GM18867 (cell line): ENCODE results near the gene PCNX2.
A peak's percentile ranks its signal among the peaks of the same experiment; 100 is the strongest.
"Not testable (repeated sequence)": the region's sequence is repeated elsewhere in the genome, so short reads cannot be mapped to it uniquely, and the experiment has no call there.

Experiments
- ATAC-seq: cut with Tn5 transposase; IDR thresholded peaks from one replicate; pipeline ENCODE4 v1.9.1; 2021; ENCODE audit warnings: mild to moderate bottlenecking, moderate library complexity; ENCODE audit not compliant: unreplicated experiment

PCNX2 gene

DNA sequence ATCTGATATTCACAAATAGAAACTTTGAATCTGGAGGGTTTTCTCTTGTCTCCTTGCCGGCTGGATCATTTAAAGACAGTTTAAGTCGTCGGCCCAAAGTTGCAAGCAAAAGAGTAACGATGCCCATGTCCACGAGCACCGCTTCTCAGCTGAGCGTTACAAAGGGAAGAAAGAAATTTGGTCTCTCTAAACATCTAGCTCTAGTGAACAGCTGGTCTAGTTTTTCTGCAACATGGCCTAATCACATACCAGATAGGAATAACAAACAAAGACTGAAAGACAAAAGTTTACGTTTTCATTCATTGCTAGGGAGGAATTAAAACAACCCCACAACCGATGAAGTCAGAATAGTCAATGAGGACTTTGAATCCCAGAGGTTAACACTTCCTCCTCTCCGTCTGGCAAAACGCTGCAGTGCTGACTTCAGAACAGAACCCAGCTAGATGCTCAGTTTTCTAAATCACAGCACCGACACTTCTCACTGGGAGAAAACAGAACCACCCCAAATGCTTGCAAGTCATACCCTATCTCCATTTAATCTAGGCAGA, 275.7 kb downstream of the PCNX2 start:
- no peak for ATAC-seq

DNA sequence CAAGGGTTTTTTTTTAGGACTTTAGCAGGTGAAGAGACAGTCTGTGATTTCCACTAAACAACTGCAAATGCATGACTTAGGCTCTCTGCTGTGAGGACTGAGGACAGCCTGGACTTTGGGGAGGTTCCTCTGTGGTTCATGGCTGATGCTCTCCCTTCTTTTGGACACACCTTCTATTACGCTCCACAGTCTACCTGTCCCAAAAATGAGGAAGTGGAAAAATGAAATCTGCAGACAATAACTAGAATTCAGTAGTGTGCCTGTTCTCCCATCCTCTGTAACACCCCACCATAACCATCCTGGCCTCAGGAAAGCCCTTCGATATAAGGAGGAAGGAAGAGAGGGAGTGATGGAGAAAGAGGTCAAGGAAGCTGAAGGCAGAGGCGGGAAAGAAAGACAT, 276.4 kb downstream of the PCNX2 start:
- no peak for ATAC-seq

DNA sequence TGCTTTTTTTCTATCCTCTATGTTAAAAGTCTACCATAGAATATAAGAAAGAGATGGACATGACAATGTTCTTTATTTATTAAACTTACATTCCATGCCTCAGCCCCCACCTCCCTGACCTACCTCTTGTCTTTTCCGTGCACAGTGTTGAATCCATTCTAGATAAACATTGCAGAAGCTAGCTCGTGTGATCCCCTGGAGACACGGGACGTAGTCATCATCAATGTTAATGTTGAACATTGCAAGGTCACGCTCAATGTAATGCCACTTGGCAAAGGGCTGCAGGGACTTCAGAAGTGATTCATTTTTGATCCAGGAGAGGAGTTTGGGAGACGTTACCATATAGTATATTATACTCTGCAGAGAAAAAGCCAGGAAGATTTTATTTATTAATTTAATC, 278.7 kb downstream of the PCNX2 start:
- no peak for ATAC-seq

DNA sequence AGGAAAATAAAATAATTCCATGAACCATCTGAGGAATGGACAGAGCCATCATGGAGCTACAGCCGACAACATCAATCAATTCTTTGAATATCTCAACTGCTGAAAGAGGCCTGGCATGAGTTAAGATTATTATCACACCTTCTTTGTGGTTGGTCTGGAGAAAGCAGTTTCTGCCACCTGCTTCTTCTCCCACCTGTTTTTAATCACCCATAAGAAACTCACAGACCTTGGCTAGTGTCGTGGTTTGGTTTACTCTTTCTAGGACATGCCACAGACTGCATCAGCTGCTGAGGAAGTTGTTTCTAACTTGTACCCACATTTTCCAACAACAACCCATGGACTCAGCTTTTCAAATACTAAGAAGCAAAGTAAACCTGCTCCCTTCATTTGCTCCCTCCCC, 279.6 kb downstream of the PCNX2 start:
- ATAC-seq = peak; percentile 91

DNA sequence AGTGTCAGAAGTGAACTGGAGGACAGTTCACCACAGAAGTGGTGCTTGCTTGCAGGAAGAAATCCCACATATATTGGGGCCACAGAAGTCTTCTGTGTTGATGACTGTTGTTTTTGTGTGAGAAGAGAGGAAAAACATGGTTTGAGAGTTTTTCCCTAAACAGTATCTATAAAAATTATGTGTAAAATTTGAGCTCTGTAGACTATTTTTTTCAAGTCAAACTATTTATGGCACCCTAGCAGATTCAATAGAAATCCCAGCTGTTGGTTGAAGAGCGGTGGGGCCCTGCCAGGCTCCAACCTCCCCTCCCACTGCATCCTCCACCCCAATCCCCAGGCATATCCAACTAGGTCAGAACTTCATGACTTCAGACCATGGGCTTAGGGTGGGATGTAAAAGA, 283.5 kb downstream of the PCNX2 start:
- ATAC-seq = no peak

DNA sequence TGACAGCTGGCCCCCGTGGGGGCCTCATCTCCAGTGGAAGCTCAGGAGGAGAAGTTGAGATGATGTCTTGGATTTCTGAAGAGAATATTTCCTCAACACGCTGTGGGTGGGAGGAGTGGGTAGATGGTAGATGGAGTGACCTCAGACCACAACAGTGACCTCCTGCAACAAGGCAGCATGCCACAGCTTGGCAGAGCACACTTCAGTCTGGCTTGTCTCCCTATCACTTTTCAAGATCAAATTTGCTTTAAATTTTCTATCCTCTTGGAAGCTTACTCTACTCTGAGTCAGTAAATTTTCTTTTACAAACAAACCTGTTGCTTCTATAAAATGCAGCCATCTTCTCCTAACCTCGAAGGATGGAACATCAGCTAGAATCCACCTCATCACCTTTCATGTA, 285.4 kb downstream of the PCNX2 start:
- no peak for ATAC-seq

DNA sequence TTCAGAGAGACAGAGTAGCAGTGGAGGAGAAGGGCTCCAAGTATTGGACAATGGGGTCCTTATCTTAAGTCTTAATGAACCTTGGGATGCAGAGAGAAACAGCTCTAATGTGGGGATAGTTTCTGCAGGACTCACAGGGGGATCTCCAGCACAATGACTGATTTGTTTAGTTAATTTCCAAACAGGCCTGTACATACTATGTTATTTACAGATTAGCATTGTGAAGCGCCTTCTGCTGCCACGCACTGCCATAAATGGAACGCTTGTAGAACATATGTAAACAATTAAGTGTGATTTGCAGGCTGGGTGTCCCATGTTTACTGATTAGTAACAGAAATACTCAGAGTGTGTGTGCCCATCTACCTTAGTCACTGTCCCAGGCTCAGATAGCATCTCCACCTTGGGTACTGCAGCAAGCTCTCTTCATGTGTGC, 289.0 kb downstream of the PCNX2 start:
- no peak for ATAC-seq

DNA sequence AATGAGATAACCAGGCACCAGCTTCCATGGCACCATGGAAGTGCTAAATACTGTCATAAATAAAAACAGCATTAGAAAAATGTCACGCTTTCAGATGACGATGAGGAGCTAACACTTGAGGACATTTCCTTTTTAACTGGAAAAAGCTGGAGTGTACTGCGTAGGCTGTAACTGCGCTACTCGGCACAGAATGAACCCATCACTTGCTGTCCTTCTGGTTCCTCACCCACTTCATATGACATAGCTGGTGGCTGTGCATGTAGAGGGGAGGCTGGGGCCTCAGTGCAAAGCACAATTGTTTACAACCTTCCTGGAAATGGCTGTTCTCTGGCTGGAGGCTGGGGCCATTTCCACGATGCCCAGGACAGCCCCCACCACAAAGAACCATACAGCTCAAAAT, 289.4 kb downstream of the PCNX2 start:
- no peak for ATAC-seq

DNA sequence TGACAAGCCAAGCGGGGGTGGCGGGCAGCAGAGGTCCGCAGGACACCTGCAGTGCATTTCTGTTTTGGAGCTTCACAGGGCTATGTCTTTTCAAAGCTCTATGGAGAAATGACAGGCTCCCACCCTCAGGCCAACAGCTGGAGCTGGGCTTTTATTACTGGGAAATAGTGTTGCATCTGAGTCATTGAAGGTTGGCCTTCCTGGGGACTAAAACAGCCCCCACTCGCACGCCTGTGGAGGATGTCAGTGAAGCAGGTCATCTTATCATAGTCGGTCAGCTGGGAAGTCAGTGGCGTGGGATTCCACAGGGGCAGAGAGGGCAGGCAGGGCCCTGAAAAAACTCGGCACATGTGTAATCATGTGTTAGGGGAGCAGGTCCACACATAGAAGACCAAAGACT, 289.8 kb downstream of the PCNX2 start:
- ATAC-seq = no peak

DNA sequence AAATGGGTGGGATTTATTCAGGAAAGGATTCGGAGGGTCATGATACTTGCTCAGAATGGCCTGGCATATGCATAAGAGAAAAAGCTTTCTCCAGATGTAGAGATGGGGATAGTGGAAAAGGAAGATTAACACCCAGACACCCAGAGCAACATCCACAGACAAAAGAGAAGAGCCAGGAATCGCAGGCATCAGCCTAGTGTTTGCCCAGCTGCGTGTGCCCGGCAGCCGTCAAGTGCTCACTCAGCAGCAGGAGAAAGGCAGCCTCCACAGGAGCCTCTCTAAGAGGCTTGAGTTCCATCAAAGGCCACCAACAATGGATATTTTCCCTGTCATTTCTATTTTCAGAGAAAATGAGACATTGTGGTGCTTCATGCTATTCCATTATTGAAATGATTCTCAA, 290.4 kb downstream of the PCNX2 start:
- no peak for ATAC-seq

DNA sequence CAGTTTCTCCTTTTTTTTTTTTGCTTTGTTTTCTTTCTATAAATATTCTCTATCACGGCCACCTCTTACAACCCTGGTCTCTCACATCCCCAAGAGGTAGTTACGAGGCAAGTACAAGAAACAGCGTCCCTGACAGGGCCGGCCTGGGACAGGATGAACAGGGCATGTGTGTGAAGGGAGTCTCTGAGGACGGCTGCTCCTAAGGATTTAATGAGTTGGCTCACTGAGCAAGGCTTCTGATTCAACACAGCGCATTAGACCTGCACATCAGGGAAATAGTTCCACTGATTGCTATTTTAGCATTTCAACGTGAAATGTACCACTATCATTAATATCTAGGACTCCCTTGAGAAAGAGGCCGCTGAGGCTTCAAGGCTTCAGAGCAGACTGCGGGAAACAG, 291.1 kb downstream of the PCNX2 start:
- no peak for ATAC-seq

DNA sequence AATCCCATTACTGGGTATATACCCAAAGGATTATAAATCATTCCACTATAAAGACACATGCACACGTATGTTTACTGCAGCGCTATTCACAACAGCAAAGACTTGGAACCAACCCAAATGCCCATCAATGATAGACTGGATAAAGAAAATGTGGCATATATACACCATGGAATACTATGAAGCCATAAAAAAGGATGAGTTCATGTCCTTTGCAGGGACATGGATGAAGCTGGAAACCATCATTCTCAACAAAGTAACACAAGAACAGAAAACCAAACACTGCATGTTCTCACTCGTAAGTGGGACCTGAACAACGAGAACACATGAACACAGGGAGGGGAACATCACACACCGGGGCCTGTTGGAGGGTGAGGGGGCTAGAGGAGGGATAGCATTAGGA, 291.9 kb downstream of the PCNX2 start:
- not testable (repeated sequence) for ATAC-seq

DNA sequence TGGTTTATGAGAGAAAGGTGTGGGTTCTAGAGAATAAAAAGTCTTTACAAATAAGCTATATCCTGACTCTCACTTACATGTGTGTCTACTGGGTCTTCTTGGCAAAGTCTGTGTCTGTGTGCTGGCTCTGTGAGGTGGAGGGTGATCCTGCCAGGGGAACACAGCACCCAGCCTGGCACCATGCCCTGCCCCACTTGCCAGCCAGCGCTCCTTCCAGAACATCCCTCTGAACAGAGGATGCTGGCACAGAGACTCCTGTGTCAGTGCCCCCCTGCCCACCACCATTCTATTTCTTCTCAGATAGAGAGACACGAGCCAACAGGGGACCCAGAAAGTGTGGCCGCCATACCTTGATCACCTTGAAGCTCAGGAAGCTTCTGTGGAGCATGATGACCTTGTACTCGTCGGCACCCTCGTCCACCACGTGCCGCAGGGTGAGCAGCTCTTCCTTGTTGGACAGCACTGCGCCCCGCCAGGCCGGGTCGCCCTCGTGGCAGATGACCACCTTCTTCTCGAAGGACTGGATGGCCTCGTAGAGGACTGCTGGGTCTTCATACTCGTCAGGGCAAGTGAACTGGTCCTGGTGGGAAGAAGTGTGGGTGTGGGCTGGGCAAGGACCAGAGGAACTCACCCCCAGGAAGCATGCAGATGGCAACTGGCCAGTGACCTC, 295.4 kb downstream of the PCNX2 start:
- no peak for ATAC-seq

DNA sequence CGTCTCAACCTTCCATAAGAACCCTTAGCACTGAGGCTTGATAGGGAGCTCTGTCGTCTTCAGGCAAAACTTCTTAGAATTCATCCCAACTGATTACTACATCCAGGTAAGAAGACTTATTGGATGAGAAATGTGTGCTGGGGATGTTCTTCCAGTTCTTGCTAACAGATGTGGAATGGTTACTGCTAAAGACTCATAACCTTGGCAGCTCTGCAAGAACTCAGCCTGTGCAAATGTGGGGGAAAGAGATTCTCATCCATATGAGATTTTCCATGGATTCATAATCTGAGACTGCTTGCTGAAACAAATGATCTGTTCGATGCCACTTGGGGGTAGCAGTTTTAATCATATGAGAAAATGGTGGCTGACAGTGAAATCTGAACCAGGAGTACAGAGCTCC, 296.9 kb downstream of the PCNX2 start:
- no peak for ATAC-seq

DNA sequence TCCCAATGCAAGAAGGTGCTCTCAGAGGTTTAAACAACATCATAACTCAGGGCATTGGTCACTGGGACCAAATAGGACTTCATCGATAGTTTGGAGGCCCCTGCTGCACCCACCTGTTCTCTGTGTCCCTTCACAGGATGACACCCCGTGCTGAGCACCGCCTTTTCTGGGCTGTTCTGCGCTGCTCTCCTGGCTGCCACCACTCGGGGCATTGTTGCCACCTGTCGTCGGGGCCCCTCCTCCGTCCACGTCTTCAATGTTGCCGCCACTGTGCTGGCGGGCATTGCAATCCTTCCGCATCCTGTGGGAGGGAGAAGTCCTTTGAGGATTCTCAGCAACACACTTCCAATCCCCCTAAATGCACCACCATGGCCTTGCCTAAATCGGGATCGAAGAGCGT, 297.4 kb downstream of the PCNX2 start:
- ATAC-seq = no peak

DNA sequence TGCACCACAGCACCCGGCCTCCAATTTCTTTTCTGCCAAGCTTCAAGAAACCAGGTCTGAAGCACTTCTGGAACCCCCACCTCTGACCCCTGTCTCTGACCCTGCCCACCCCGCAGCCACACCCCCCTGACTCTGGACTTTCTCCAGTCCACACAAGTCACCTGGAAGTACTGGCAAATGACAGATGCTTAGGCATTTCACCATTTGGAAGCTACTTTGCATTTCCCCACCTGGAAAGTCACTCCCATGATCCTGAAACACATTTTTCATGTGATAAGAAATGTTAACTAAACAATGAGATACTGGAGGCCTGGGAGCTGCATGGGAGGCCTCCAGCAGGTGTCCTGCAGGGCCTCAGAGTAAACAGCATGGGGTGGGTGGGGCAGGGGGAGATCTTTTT, 299.4 kb downstream of the PCNX2 start:
- no peak for ATAC-seq

DNA sequence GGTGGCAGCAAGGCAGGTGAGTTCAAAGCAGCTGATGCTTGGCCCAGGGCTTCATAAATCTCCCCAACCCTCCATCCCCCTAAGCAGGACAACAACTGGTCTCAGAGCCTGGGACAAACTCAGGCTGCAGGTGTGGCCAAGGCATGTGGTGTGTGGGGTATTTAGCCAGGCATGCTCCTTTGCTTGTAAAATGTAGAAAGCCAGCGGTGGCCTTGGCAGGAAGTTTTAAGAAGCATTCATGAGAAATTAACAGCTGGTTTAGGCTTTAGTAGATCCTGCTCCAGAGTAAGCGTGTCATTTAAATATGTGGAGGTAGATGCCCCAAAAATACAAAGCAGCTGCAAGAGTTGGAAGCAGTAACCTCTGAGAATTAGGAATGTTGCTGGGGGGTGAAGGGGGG, 300.3 kb downstream of the PCNX2 start:
- no peak for ATAC-seq

DNA sequence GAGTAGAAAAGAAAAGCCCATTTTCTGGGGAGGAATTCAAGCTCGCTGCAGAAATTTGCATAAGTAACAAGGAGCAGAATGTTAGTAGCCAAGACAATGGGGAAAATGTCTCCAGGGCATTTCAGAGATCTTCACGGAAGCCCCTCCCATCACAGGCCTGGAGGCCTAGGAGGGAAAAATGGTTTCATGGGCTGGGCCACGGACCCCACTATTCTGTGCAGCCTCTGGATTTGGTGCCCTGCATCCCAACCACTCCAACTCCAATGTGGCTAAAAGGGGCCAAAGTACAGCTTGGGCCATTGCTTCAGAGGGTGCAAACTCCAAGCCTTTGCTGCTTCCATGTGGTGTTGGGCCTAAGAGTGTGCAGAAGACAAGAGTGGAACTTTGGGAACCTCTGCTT, 302.0 kb downstream of the PCNX2 start:
- no peak for ATAC-seq

DNA sequence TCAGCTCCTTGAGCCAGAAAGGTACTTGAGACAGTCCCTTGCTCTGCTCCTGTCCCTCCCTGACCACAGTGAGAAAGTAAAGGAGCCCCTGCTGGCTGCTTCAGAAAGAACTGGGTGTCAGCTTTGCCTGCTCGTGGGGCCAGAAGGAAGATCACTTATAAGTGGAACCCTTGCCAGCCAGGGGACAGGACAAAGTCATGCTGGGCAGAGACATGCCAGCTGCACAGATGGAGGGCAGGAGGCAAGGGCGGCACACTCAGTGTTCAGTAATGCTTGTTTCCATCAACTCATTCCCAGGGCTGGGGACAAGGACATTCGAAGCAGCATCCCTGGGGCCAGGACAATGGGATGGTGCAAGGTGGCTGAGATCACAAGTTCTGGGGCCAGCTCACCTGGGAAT, 303.3 kb downstream of the PCNX2 start:
- no peak for ATAC-seq

DNA sequence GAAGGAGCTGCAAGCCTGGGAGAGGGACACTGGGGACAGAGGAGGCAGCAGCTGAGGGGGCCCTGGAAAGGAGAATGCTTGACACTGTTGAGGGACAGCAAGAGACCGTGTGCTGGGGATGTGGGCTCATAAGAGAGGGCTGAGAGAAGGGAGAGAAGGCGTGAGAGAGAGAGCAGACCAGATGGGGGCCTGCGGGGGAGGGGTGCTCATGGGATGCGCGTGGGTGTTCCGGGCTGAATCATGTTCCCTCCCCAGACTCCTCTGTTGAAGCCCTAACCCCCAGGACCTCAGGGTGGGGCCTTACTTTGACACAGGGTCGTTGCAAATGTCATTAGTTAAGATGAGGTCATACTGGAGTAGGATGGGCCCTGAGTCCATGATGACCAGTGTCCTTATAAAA, 304.3 kb downstream of the PCNX2 start:
- ATAC-seq = no peak

DNA sequence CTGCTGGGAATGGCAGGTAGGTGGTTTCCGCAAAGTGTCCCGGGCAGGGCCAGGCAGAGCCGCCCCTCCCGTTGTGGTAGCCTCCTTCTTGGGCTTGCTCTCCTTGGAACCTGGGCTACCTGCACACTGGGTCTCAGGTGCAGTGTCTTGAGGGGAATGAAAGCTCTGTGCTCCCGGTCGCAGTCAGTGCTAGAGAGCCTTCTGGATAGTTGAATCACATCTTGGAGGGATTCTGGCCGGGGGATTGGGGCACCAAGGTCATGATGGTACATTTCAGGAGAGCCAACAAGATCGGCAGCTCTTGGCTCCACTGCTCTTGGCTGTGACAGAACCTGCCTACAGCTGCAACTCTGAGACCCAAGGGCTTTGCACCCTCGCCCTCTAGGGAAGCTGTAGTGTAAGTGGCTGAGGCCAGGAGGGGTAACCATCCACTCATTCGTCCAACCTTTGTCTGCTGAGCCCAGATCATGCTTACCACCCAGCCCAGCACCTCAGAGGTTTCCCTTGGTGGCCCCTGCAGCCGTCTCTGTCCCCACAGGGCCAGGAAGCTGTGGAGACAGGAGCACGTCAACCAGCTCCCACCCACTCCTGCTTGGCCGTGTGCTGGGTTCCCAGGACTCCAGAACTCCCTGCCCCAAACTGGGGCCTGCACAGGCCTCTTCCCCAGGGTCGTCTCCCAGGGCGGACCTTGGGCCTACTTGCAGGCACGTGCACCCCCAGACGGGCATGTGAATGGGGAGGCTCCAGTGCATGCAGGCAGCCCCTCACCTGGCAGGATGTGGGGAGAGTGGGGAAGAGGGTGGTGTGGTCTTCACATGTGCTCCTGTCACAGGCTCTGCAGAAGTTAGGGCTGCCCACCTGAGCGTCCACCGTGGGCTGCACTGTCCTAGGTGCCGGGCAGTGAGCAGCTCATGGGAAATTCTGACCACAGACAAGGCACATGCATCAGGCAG, 305.1 kb downstream of the PCNX2 start:
- no peak for ATAC-seq

DNA sequence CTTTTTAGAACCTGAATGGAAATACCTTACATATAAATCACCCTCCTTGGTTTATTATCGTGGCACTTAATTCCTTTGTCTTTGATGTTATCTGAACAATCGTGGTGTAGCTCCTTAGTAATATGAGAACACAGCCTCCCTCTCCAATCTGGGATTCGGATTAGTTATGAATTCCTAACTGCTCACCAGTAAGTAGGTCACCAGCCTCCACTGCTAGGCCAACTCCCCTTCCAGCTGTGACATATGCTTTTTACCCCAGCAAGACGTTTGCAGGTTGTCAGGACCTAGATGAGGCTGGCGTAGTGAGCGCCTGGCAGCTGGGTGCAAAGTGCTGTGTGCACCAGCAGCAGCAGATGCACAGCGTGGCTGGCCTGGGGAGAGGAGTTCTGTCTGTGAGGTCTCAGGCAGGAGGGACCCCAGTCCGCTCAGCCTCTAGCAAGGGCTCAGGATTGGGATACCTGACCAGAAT, 306.9 kb downstream of the PCNX2 start:
- no peak for ATAC-seq
